Choroid plexus epithelial cell (primary cell): ENCODE measurements around the gene RPTOR.

Experiments used
- DNase-seq: peaks from one replicate; pipeline ENCODE4 v3.0.0-alpha.2; 2010; ENCODE audit warnings: low read depth
- H3K4me3 ChIP-seq: 2 replicates; pipeline ENCODE4 v1.5.1; 2011; ENCODE audit warnings: low read depth, mild to moderate bottlenecking, control low read depth, low read length, moderate library complexity
- CTCF ChIP-seq: conservative IDR thresholded peaks from 2 replicates; pipeline ENCODE4 v1.5.1; 2011; ENCODE audit warnings: low read depth, mild to moderate bottlenecking, control low read depth, inconsistent platforms, low read length, moderate library complexity

Gene RPTOR

GRCh38 chr17:80834893-80835275, 290.2 kb downstream of the RPTOR start:
- TF ChIP-seq CTCF: no peak
- no peak for DNase-seq
- no peak overlapping the region for H3K4me3 ChIP-seq

- DNase-seq: no peak
- no peak for TF ChIP-seq CTCF
- no peak overlapping the region for H3K4me3 ChIP-seq
Observed at GRCh38 chr17:80835816-80836657, 291.4 kb downstream of the RPTOR start.

GRCh38 chr17:80836658-80836965, 292.0 kb downstream of the RPTOR start:
- no peak overlapping the region for H3K4me3 ChIP-seq
- no peak for TF ChIP-seq CTCF
- DNase-seq: no peak

DNA sequence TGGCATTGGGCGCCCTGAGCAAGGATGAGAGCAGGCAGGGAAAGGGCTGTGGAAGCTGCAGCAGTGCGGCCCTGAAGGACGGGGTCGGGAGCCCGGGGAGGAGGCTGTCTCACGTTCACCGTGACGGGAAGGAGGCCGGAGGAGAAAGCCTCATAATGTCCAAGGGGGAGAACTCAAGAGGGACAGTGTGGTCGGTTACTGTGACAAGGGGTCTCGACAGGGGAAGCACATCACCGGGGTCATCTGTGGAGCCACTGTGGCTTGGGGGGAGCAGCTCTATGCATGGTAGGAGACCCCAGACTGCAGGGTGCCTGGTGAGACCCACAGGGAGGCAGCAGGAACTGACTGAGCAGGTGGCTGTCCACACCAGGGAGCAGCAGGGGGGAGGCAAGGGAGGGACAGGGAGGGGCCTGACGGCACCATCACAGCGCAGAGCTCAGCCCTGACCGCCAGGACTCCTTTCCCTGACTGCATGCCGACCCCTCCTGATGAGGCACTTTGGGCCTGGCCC, 292.4 kb downstream of the RPTOR start:
- TF ChIP-seq CTCF: no peak
- no peak for DNase-seq

DNA sequence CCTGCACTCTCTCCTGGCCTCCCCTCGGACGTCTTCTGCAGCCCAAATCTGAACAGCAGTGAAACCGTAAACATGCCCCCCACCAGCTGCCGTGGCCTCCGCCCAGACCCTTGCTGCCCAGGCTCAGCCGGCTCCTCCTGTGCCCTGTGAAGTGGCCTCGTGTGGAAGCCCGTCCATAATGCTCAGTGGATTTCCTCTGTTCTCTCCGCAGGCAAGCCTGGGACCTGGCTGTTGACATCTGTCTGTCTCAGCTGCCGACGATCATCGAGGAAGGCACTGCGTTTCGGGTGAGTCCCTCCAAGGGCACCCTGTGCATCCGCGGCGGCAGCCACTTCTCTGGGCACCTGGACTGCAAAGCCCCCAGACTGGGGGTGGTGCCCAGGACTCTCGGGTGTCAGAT, 293.1 kb downstream of the RPTOR start:
- no peak overlapping the region for H3K4me3 ChIP-seq
- no peak for DNase-seq
- TF ChIP-seq CTCF: no peak

More for the DNA sequence above, 292.4 kb downstream of the RPTOR start:
- H3K4me3 ChIP-seq: no peak overlapping the region

DNA sequence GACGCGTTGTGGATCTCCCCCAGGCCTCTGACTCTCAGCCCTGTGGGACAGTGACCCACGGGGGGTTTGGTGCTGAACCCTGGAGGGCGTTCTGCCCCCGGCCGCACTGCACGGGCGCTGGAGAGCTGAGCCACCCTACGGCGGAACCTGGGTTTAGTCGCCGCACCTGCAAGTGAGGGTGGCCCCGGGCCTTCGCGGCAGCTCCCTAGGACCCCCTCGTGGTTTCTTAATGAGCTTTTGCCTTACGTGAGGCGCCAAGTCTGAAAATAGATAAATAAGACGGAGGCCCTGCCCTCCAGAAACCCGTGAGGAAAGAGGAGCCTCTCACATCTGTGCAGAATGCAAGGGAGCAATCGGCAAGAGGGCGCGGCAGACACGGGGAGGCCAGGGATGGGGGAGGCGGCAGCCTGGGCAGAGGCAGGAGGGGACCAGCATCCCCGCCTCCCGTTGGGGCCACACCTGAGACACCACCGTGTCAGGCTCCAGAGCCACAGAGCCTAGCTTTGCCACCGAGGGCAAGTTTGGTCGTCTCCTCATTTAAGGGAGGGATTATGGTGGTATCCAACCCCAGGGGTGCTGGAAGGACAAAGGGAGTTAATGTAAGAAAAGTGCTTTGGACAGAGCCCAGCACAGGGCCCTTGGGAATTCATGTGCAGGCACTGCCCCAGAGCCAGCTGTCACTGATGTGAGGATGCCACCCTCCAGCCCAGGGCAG, 293.8 kb downstream of the RPTOR start:
- no peak for DNase-seq
- no peak overlapping the region for H3K4me3 ChIP-seq
- no peak for TF ChIP-seq CTCF
